ENCODE measurements around the gene C10orf67. TPM values are rescaled to one million over a fixed set of nuclear protein-coding genes. Genes with fewer than 3 reads are reported as not detected.

Gene C10orf67
- total RNA-seq, 2 experiments from 2014 or later: 0.15 TPM; not detected in 1

- ChIA-PET CTCF (interaction anchor here (1.0 kb wide), 1 partner anchor 44 kb away, joined by 5 read pairs; no protein-coding TSS in a partner anchor), POLR2A (no interaction called here)
Measured at GRCh38 chr10:23201837-23202236, 142.8 kb downstream of the C10orf67 start.

- ChIA-PET POLR2A (no interaction called here), CTCF (interaction anchor here (1.0 kb wide), 1 partner anchor 43 kb away, joined by 5 read pairs; no protein-coding TSS in a partner anchor)
Measured at GRCh38 chr10:23200997-23201652, 143.5 kb downstream of the C10orf67 start.

- ChIA-PET CTCF (no interaction called here), POLR2A (no interaction called here)
Measured at GRCh38 chr10:23200586-23200985, 144.0 kb downstream of the C10orf67 start.

GRCh38 chr10:23199768-23200511, 144.7 kb downstream of the C10orf67 start:
- CTCF ChIA-PET: no interaction called here
- POLR2A ChIA-PET: no interaction called here

GRCh38 chr10:23198940-23199767, 145.4 kb downstream of the C10orf67 start:
- POLR2A ChIA-PET: no interaction called here
- CTCF ChIA-PET: no interaction called here

- CTCF ChIA-PET: no interaction called here
- POLR2A ChIA-PET: no interaction called here
Measured at GRCh38 chr10:23198610-23198939, 146.0 kb downstream of the C10orf67 start.

GRCh38 chr10:23197416-23197861, 147.2 kb downstream of the C10orf67 start:
- CTCF ChIA-PET: no interaction called here
- POLR2A ChIA-PET: no interaction called here

GRCh38 chr10:23196915-23197314, 147.7 kb downstream of the C10orf67 start:
- CTCF ChIA-PET: no interaction called here

GRCh38 chr10:23195846-23196600, 148.6 kb downstream of the C10orf67 start:
- POLR2A ChIA-PET: no interaction called here
- CTCF ChIA-PET: no interaction called here

More at GRCh38 chr10:23196915-23197314, 147.7 kb downstream of the C10orf67 start:
- POLR2A ChIA-PET: no interaction called here

- ChIA-PET CTCF (no interaction called here), POLR2A (no interaction called here)
Measured at GRCh38 chr10:23194966-23195845, 149.4 kb downstream of the C10orf67 start.

GRCh38 chr10:23194471-23194965, 150.1 kb downstream of the C10orf67 start:
- ChIA-PET CTCF (no interaction called here), POLR2A (no interaction called here)

GRCh38 chr10:23193435-23194074, 151.0 kb downstream of the C10orf67 start:
- POLR2A ChIA-PET: no interaction called here
- CTCF ChIA-PET: no interaction called here

- POLR2A ChIA-PET: no interaction called here
Measured at GRCh38 chr10:23192712-23193434, 151.7 kb downstream of the C10orf67 start.

GRCh38 chr10:23191764-23192711, 152.6 kb downstream of the C10orf67 start, which contains the start of gene PTF1A:
PTF1A (plus strand) TSS chr10:23192312; CDS start chr10:23192531, 219 bp downstream.
- CTCF ChIA-PET: interaction anchor here (0.7 kb wide), 1 partner anchor 14 kb away, joined by 3 read pairs; no protein-coding TSS in a partner anchor
- POLR2A ChIA-PET: no interaction called here

More at GRCh38 chr10:23192712-23193434, 151.7 kb downstream of the C10orf67 start:
- CTCF ChIA-PET: interaction anchor here (0.7 kb wide), 1 partner anchor 13 kb away, joined by 3 read pairs; no protein-coding TSS in a partner anchor

GRCh38 chr10:23190872-23191763, 153.5 kb downstream of the C10orf67 start:
- CTCF ChIA-PET: no interaction called here
- POLR2A ChIA-PET: no interaction called here
